K562 (cell line): ENCODE results near the gene RPP38. TPM values are rescaled to one million over a fixed set of nuclear protein-coding genes. Genes with fewer than 3 reads are reported as not detected.

Source experiments
- ATAC-seq: fragments of 200-7000 bp; cut with Tn5 transposase; 3 replicates; pipeline ENCODE4 v1.9.1; 2020; ENCODE audit warnings: moderate library complexity
- BruUV-seq: library from RNA; stranded (reverse); fragments of 400-500 nt; replicated peaks from 2 replicates; lab custom pipeline; 2021; lab: Mats Ljungman, UMichigan
- CTCF ChIA-PET: fragments of 300-600 bp; formaldehyde crosslinking; extraction: SDS; loops from one replicate; lab custom pipeline; 2021; ENCODE audit warnings: low intra/inter-chr PET ratio; lab: Yijun Ruan, JAX
- POLR2A ChIA-PET: fragments of 300-600, 350-650 bp; sonication (Branson Sonifier 250); formaldehyde crosslinking; extraction: SDS; loops from one replicate; lab custom pipeline; 2021; ENCODE audit warnings: antibody characterized with exemption, inconsistent platforms; lab: Yijun Ruan, JAX
- DNase-seq, 4 experiments: peaks; one replicate each; pipeline versions ENCODE4 v3.0.0 to v3.0.0-alpha.2; 2011 to 2018; ENCODE audit warnings: low spot score in 3 of 4, mixed read lengths in 3 of 4; ENCODE audit errors: extremely low read depth in 1 of 4
- FAIRE-seq: peaks from 2 replicates; lab custom pipeline; 2011; peaks lifted over from hg19 to GRCh38; lab: Jason Lieb, UNC
- H2AFZ ChIP-seq: 2 replicates; pipeline ENCODE4 v1.6.0; 2011; ENCODE audit warnings: low read depth, low read length, control low read depth, inconsistent platforms
- H3K27ac ChIP-seq: fragments of 200-600 bp; 3 replicates; pipeline ENCODE4 v1.8.0; 2011; ENCODE audit warnings: low read depth, mild to moderate bottlenecking, control low read depth, inconsistent platforms, low read length, moderate library complexity, mixed read lengths; ENCODE audit errors: extremely low read depth
- H3K27me3 ChIP-seq, 2 experiments: fragments of 300-600 bp in 1 of 2; 2 replicates in 1 of 2; 3 replicates in 1 of 2; pipeline versions ENCODE4 v1.6.0 to v1.8.0; 2011; ENCODE audit warnings: inconsistent platforms in 2 of 2, low read length in 2 of 2, mild to moderate bottlenecking in 1 of 2, mixed read lengths in 1 of 2, moderate library complexity in 1 of 2; ENCODE audit not compliant: control insufficient read depth in 2 of 2, insufficient read depth in 2 of 2
- H3K36me3 ChIP-seq: fragments of 300-600 bp; 3 replicates; pipeline ENCODE4 v1.8.0; 2011; ENCODE audit warnings: mild to moderate bottlenecking, low read length, inconsistent platforms; ENCODE audit not compliant: control insufficient read depth, insufficient read depth
- H3K4me1 ChIP-seq, 2 experiments: fragments of 200-600 bp in 1 of 2; replicated peaks in 1 of 2; 2 replicates in 1 of 2; 3 replicates in 1 of 2; pipeline versions ENCODE4 v1.5.1 to v1.8.0; 2011; ENCODE audit warnings: inconsistent platforms in 2 of 2, low read length in 2 of 2, mild to moderate bottlenecking in 1 of 2, mixed read lengths in 1 of 2, moderate library complexity in 1 of 2; ENCODE audit not compliant: control insufficient read depth in 2 of 2, insufficient read depth in 2 of 2
- H3K4me2 ChIP-seq: 2 replicates; pipeline ENCODE4 v1.6.1; 2011; ENCODE audit warnings: low read length, control low read depth, inconsistent platforms, mixed read lengths; ENCODE audit not compliant: insufficient read depth
- H3K4me3 ChIP-seq: fragments of 200-600 bp; sonication (generic), shearing (Covaris generic); 2 replicates; pipeline ENCODE4 v1.5.1; 2016; ENCODE audit warnings: control low read depth, inconsistent platforms
- H3K79me2 ChIP-seq: fragments of 200-600 bp; 3 replicates; pipeline ENCODE4 v1.8.0; 2011; ENCODE audit warnings: low read length, inconsistent platforms; ENCODE audit not compliant: control insufficient read depth, insufficient read depth
- H3K9ac ChIP-seq, 2 experiments: 2 replicates each; pipeline versions ENCODE4 v1.6.0 to v1.6.1; 2011; ENCODE audit warnings: low read depth in 2 of 2, low read length in 2 of 2, control low read depth in 1 of 2, inconsistent platforms in 1 of 2, mild to moderate bottlenecking in 1 of 2, mixed read lengths in 1 of 2; ENCODE audit not compliant: insufficient read depth in 1 of 2
- H3K9me1 ChIP-seq: one replicate; pipeline ENCODE4 v1.6.0; 2011; ENCODE audit warnings: inconsistent platforms, mild to moderate bottlenecking, low read length, moderate library complexity; ENCODE audit not compliant: control insufficient read depth, insufficient read depth
- H3K9me3 ChIP-seq: replicated peaks from 2 replicates; pipeline ENCODE4 v1.5.1; 2011; ENCODE audit warnings: low read depth, low read length, inconsistent platforms; ENCODE audit not compliant: control insufficient read depth, insufficient read depth
- H4K20me1 ChIP-seq: replicated peaks from 2 replicates; pipeline ENCODE4 v1.6.1; 2011; ENCODE audit warnings: low read length, inconsistent platforms, mixed read lengths; ENCODE audit not compliant: control insufficient read depth, insufficient read depth
- AFF1 ChIP-seq, 2 experiments: fragments of 450-650 bp; IDR thresholded peaks; 2 replicates each; pipeline ENCODE4 v1.6.1; 2018; ENCODE audit warnings: mild to moderate bottlenecking in 2 of 2, low read depth in 1 of 2; ENCODE audit not compliant: partially characterized antibody in 2 of 2
- CCAR2 ChIP-seq: fragments of 200-400 bp; formaldehyde crosslinking; IDR thresholded peaks from 2 replicates; pipeline ENCODE4 v1.6.1; 2017; ENCODE audit warnings: mild to moderate bottlenecking, low read depth, low read length
- CHD2 ChIP-seq: IDR thresholded peaks from 2 replicates; pipeline ENCODE4 v1.6.1; 2011; ENCODE audit warnings: low read depth, low read length
- E2F8 ChIP-seq: fragments of 450-650 bp; IDR thresholded peaks from 2 replicates; pipeline ENCODE4 v1.7.1; 2018; ENCODE audit warnings: mild to moderate bottlenecking, low read depth; ENCODE audit not compliant: partially characterized antibody
- PTTG1 ChIP-seq: fragments of 450-650 bp; IDR thresholded peaks from 2 replicates; pipeline ENCODE4 v1.6.1; 2016; ENCODE audit warnings: low read depth, mild to moderate bottlenecking, missing genetic modification characterization, missing compliant biosample characterization
- THRAP3 ChIP-seq: fragments of 450-650 bp; IDR thresholded peaks from 2 replicates; pipeline ENCODE4 v1.6.1; 2016; ENCODE audit warnings: mild to moderate bottlenecking, inconsistent platforms, borderline replicate concordance
- ZFP1 ChIP-seq: fragments of 450-650 bp; formaldehyde crosslinking; IDR thresholded peaks from 2 replicates; pipeline ENCODE4 v1.4.0; 2020; ENCODE audit warnings: mild to moderate bottlenecking, mixed read lengths
- ZNF217 ChIP-seq: sonication (generic); formaldehyde crosslinking; IDR thresholded peaks from 2 replicates; pipeline ENCODE4 v1.8.0; 2022; ENCODE audit warnings: mild to moderate bottlenecking, missing genetic modification reagents
- ZNF41 ChIP-seq: fragments of 250-450 bp; sonication (Bioruptor Pico); conservative IDR thresholded peaks from 2 replicates; pipeline ENCODE4 v1.4.0; 2020; ENCODE audit warnings: mild to moderate bottlenecking
- WGBS: fragments of 100-300 bp; shearing (Covaris generic); methylation state at CpG from one replicate; pipeline ENCODE4 v1.1.6; 2016; ENCODE audit warnings: low coverage, mixed read lengths; ENCODE audit not compliant: insufficient coverage; ENCODE audit errors: missing lambda C conversion rate; 5-methylcytosine and 5-hydroxymethylcytosine counted together
- in situ Hi-C: fragments of 300-500 bp; cut with MboI; formaldehyde crosslinking; loops from 4 replicates; pipeline ENCODE4 v1.15.0; 2018; ENCODE audit warnings: inconsistent platforms, mixed read lengths
- intact Hi-C: fragments of 100-400 bp; cut with micrococcal nuclease; formaldehyde crosslinking; loops from 2 replicates; pipeline ENCODE4 v1.14.2; 2022
- polyA plus RNA-seq, 8 experiments: library from polyadenylated mRNA; depleted of rRNA in 4 of 8; stranded (reverse) in 5 of 8; unstranded in 3 of 8; fragments of >200 nt; fragmentation: Nextera tagmentation in 2 of 8; fragmentation: Illumina TruSeq in 1 of 8; extraction: Ambion mirVana in 2 of 8; extraction: Trizol in 1 of 8; gene quantifications; 2 replicates each; pipeline versions ENCODE4 v1.2.1 to v1.2.3, GENCODE V29; 2011 to 2014; ENCODE audit warnings: inconsistent platforms in 1 of 8, missing spikeins in 1 of 8
- total RNA-seq, 7 experiments: library from RNA; depleted of rRNA in 6 of 7; stranded (reverse); fragments of >200 nt in 6 of 7; fragmentation: Illumina TruSeq in 2 of 7; extraction: Trizol in 2 of 7; gene quantifications; 2 replicates each; pipeline versions ENCODE4 v1.2.1 to v1.2.3, GENCODE V29; 2011 to 2021; ENCODE audit warnings: low replicate concordance in 1 of 7

The RPP38 gene
- total and polyA plus RNA-seq, 9 of the 15 experiments (the other 6 are each of a cell fraction or from before 2014, with no cell fraction given), result 26.3 to 58.6 (median 33.8) TPM

DNA sequence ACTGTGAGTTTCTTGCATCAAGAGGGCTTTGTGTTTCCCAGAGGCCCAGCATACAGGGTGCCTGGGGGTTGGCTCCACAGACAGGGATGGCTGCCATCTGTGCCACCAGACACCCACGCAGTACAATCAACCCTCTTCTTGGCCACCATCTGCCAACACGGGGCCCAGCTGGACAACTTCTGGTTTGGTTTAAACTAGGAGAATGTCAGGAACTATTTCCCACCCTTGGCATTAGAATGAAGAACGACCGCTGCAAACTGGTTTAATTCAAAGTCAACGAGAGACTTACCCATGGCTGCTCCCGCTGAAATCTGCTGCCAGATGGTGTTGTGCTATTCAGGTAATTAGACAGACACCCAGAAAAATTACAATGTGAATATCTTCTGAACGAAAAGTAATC lies 43.5 kb downstream of the RPP38 start:
- ATAC-seq, result no peak
- H3K9ac ChIP-seq, result no peak overlapping the region
- 70% methylated on average over 7 of the region's 7 CpGs for WGBS
- no peak for FAIRE-seq
- in situ Hi-C loops (no loop called here), intact Hi-C loops (no loop called here)
- no peaks in the 10 kb centered on the region for H3K27me3 ChIP-seq
- no peaks in the 10 kb centered on the region for H3K79me2 ChIP-seq
- H3K4me1 ChIP-seq, result peaks cover 0 to 5% of the 10 kb centered on the region in 2 experiments; a peak in 2 of 5 replicates
- H3K4me2 ChIP-seq, result no peak overlapping the region
- H4K20me1 ChIP-seq, result no peaks in the 10 kb centered on the region; the same call in 1 of the 2 replicates
- TSS peak; percentile 37 for BruUV-seq
- no peaks in the 10 kb centered on the region for H3K9me3 ChIP-seq
- POLR2A ChIA-PET, result interaction anchor here (1.1 kb wide), 1 partner anchor 26 kb away, joined by 3 read pairs; no protein-coding TSS in a partner anchor
- H2AFZ ChIP-seq, result no peak overlapping the region
- no peak overlapping the region for H3K27ac ChIP-seq
- H3K4me3 ChIP-seq, result no peak overlapping the region
- DNase-seq, result no peak
- H3K9me1 ChIP-seq, result no peaks in the 10 kb centered on the region
- CTCF ChIA-PET, result no interaction called here
- H3K36me3 ChIP-seq, result peaks cover 2% of the 10 kb centered on the region; the same call in 1 of the 3 replicates
- TF ChIP-seq ZNF217 (no peak), CCAR2 (no peak), ZFP1 (CRISPR knock-in tag) (no peak), ZNF41 (no peak), THRAP3 (no peak), CHD2 (no peak), E2F8 (no peak), AFF1 (IDR thresholded peaks at IDR 0.05; ENCODE audit: low read depth in 1 of 2, partially characterized antibody in 2 of 2) (no peak), PTTG1 (tag) (no peak)
